GM18498 (cell line): ENCODE measurements around the gene KLHL40.

Experiments used
- ATAC-seq: cut with Tn5 transposase; IDR thresholded peaks from one replicate; pipeline ENCODE4 v1.9.1; 2021; ENCODE audit warnings: mild to moderate bottlenecking, moderate library complexity; ENCODE audit not compliant: unreplicated experiment

The KLHL40 gene

GRCh38 chr3:42735615-42736014 is 50.3 kb downstream of the KLHL40 start:
- no peak for ATAC-seq

GRCh38 chr3:42736081-42736480 is 50.7 kb downstream of the KLHL40 start:
- no peak for ATAC-seq

- no peak for ATAC-seq
Observed at GRCh38 chr3:42736531-42736930, 51.2 kb downstream of the KLHL40 start.

GRCh38 chr3:42739401-42740158 is 54.2 kb downstream of the KLHL40 start:
- no peak for ATAC-seq

GRCh38 chr3:42741796-42742195 is 56.5 kb downstream of the KLHL40 start:
- no peak for ATAC-seq
